HG02885 (cell line): Measurements from ENCODE around the gene SKP1.
A peak's percentile ranks its signal among the peaks of the same experiment; 100 is the strongest.

Experiments
- ATAC-seq: cut with Tn5 transposase; IDR thresholded peaks from one replicate; pipeline ENCODE4 v1.9.1; 2021; ENCODE audit warnings: mild to moderate bottlenecking; ENCODE audit not compliant: unreplicated experiment, poor library complexity

The SKP1 gene

GRCh38 chr5:134131578-134132350 lies 45.0 kb downstream of the SKP1 start:
- ATAC-seq: no peak

DNA sequence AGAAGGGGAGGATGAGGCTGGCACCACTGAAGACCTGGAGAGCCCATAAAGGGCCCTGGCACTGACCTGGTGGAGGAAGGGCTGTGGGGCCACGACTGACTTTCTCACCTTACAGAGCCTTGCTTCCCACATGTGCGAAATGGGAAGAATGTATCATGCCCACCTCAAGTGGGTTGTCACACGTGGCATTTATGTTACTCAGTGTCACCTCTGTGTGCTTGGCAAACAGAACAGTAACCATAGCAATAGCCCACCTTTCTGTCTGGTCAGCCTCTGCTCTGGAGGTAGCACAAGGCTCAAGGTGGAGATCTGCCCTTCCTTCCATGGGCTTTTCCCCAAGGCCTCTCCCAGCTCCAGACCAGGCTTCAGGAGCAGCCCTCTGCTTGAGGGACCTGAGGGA lies 45.6 kb downstream of the SKP1 start:
- no peak for ATAC-seq

GRCh38 chr5:134130239-134130945 lies 46.4 kb downstream of the SKP1 start:
- ATAC-seq: no peak

DNA sequence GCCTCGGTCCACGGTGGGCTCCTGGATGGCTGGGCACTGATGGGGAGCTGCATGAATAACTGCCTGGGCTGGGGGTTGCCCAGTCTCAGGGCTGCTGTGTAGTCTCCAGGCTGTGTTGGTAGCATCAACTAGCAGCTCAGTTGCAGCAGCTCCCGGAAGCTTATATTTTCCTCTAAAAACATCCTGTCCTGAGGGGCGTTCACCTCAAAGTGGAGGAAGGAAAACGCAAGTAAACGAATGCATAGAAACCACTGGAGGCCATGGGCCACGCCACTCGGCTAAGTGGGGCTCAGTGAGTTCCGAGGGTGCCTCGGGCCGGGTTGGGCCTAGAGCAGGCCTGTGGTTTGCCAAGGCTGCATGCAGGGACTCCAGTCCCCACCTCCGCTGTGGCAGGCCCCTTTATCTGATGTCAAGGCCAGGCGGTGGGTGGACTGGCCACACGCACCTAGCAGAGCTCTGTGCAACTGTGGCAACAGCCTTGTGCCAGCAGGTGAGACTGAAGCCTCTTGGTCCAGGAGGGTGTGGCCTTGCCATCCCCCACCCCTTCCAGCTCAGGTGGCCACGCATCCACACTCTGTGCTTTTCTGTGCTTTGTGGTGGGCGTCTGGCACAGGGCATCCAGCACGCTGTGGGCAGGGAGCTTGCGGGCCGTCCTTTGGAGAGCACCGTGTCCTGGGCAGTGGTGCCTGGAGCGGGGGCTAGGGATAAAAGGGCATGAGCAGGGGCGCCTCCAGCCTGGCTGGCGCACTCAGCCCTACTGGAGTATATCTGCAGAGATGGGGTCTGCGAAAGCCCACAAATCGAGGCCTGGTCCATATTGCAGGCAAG lies 47.1 kb downstream of the SKP1 start:
- no peak for ATAC-seq

GRCh38 chr5:134128648-134128995 lies 48.1 kb downstream of the SKP1 start:
- ATAC-seq: no peak

- no peak for ATAC-seq
Observed at GRCh38 chr5:134127988-134128647, 48.6 kb downstream of the SKP1 start.

DNA sequence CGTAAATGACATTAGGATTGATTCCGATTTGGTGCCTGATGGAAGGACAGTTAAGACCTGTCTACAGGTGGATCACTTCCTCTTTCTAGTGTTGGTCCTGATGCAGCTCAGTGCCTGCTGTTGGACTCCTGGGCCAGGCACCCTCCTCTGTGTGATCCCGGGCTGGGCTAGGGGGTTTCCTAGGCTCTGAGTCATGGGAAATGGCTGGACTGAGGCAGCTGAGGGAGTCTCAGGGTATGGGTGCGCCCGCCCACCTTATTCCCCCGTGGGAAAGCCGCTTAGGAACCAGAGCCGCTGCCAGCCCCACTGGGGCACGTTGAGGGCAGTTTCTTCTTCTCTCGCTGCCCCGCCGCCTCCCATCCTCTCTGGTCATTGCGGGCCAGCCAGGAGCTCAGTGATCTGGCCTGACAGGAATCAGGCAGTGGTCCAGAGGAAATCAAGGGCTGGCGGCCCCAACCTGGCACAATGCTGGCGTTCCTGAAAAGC lies 49.3 kb downstream of the SKP1 start:
- peak; percentile 63 for ATAC-seq

DNA sequence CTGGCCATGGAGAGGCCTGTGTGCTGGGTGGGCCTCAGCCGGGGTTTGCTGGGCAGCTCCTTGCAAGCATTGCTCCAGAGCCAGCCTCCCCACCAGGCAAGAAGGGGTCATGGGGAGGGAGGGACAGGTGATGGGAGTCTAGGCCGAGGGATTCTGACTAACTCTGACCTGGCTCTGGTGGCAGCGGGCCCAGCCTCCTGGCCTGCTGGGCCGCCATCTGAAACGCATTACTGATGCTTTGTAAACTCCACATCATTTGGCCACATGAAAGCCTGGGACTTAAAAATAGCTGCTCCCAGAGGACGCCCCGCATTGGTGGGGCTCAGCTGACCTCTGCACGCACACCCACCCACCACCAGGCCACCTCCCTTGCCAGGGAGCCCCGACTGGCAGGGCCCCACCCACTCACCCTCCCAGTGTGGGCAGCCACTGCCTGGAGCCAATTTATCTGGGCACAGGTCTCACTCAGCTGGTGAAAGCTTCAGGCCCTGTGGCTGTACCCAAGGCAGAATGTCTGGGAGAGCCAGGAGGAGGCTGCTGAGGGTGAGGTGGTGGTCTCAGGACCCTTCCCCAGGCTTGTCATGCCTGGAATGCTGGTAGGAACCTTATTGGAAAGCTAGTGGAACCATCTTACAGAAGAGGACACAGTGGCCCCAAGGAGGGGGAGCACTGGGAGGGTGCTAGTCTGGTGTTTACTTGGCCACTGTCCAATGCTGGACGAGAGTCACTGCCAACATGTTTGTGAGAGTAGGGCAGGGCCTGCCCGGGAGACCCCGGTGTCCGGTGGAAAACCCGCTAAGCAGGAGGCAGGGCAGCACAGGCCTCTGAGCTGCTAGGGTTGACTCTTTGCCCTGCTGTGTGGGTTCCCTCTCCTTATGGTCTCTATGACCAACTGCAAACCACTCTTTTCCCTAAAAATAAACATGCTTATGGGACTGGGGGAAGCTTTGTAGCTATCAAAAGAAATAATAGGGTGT lies 51.4 kb downstream of the SKP1 start:
- no peak for ATAC-seq

DNA sequence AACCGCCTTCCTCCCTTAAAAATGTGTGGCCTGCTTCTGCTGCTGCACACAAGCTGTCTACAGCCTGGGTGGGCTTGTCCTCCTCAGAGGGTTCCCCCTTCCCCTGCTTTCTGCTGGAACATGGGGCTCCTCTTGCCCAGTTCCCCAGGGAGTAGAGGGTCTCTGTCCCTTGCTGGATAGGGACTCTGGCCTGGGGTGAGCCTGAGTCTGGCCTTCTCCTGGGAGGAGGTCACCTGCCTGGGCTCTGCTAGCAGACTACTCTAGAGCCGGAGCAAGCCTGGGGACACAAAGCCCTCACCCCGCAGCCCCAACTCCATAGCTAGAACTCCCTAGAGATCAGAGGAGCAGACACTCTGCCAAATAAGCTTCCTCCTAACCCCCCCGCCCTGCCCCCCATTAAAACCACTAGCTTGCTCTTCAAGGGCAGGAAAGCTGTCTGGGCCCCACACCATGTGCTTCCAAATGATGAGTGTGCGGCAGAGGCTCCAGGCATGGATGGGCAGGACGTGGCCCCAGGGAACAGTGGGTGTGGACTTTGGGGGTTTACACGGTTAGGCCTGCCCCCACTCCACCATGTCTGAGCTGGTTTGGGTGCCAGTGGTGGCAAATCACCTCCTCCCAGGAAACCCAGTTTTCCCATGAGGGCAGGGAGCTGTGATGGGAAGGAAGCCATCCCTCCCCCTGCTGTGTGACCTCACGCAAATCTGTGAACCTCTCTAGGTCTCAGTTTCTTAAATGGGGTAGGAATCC lies 52.3 kb downstream of the SKP1 start:
- no peak for ATAC-seq

DNA sequence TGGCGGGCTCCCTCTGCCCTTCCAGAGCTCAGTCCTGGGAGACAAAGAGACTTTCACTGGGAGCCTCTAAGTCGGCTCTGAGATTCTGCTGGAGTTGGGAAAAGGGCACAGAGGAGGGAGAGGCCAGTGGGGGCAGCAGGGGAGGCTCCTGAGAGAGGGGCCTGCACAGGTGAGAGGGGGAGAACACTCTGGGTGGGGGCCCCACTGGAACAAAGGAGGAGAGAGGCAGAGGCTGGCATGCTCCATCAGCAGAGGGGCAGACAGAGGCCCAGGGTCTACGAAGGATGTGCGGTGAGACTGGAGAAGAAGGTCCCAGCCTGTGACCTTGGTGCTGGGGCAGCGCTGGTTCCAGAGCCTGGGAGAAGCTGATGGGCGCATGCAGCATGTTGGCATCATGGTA lies 53.4 kb downstream of the SKP1 start:
- no peak for ATAC-seq

DNA sequence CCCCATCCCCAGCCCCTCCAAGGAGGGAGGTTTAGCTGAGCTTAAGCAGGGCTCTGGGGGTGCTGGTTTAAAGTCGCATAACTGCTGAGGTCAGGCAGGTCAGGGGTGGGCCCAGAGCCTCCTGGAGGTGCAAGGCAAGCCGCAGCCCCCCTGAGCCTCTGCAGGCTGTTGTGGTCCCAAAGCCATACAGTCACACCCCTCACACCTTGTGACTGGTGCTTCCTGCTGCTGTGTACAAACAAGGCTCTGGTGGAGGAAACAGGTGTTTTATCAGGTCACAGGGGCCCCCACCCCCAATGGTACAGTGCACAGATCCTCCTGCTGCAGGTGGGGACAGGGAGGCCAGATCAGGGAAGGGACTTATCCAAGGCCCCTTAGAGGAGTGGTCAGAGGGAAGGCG lies 54.2 kb downstream of the SKP1 start:
- no peak for ATAC-seq

- no peak for ATAC-seq
Observed at GRCh38 chr5:134120386-134121138, 56.2 kb downstream of the SKP1 start.

DNA sequence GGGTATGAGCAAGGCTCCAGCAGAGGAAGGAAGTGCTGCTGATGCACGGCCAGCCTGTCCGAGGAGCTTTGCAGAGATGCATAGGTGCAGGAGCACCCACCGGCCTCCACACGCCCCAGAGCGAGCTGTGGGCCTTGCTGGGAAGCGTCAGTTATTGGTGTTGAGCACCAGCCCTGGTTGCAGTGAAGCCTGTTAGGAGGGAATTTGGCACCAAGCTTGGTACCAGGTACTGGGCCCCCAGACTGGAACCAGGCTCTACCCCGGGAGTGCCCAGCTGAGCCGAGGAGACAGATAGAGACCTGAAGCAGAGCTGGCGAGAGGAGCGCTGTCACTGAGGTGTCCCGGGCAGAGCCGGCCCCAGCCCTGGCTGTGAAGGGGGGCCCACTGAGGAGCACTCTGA lies 57.0 kb downstream of the SKP1 start:
- ATAC-seq: no peak

- no peak for ATAC-seq
Observed at GRCh38 chr5:134118212-134118835, 58.4 kb downstream of the SKP1 start.

DNA sequence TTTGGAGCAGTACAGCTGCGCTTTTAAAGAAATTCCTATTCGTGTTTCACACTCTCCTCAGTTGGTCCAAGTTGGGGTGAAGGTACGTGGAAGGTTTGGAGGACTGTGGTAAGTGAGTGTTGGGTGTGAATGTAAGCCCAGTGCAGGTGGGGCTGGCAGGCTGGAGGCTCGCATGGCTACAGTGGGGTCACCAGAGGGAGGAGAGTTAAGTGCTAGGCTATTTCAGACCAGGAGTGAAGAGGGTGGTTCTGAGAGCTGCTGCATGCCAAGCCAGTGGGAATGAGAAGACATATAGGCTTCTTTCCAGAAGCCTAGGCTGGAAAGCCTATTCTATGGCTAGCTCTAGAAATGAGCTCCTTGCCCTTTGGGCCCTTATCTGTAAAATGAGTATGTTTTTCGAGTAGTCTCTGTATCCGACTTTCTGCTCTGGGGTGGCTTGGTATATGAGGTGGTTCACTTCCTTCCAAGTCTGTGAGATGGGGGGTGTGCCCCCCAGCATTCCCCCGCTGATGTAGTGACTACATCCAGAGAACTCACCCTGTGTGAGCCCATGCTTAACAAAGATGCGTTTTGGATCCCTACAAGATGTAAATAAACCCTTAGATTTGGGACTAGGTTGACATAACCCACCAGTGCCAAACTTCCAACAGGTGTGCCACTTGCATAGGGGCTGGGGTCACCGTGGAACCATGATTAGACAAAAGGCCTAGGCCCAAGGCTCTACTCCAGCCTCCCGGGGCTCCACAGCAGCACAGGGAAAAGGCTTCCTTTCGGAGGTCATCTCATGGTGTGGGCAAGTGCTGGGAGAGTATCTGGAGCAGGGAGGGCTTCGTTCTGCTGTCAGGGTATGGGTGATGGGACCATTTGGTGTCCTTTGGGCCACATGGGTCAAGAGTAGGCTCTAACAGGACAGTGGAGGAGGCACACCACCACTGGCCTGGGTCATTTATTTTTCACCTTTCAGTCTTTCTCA lies 59.7 kb downstream of the SKP1 start:
- no peak for ATAC-seq

GRCh38 chr5:134116286-134116685 lies 60.5 kb downstream of the SKP1 start:
- no peak for ATAC-seq
